Pancreas (tissue), 10 donors: ENCODE measurements around the gene INTS1. TPM values are rescaled to one million over a fixed set of nuclear protein-coding genes. Genes with fewer than 3 reads are reported as not detected.

Experiments
- ATAC-seq, 4 donors: fragments of 200-7000 bp; cut with Tn5 transposase; one replicate each; pipeline versions ENCODE4 v1.8.0 to v1.9.1; 2020; ENCODE audit warnings: mild to moderate bottlenecking in 4 of 4, moderate library complexity in 4 of 4
- DNase-seq, 6 donors: peaks; one replicate each; pipeline ENCODE4 v3.0.0-alpha.2; 2020
- FAIRE-seq: peaks from 2 replicates; lab custom pipeline; 2012; peaks lifted over from hg19 to GRCh38; lab: Jason Lieb, UNC
- H3K27ac ChIP-seq, 4 donors: fragments of 200-600 bp; sonication (generic); 1 replicate in 3 of 4; 2 replicates in 1 of 4; pipeline versions ENCODE4 v1.5.0 to v1.8.0; 2020
- H3K27me3 ChIP-seq, 4 donors: fragments of 200-600 bp; one replicate each; pipeline ENCODE4 v1.8.0; 2021
- H3K36me3 ChIP-seq, 3 donors: fragments of 200-600 bp; sonication (generic) in 1 of 3; one replicate each; pipeline versions ENCODE4 v1.5.0 to v1.8.0; 2020 to 2021
- H3K4me1 ChIP-seq, 3 donors: fragments of 200-600 bp; one replicate each; pipeline ENCODE4 v1.8.0; 2021
- H3K4me3 ChIP-seq, 4 donors: fragments of 200-600 bp; sonication (generic) in 2 of 4; one replicate each; pipeline versions ENCODE4 v1.5.0 to v1.8.0; 2020 to 2021
- H3K9me3 ChIP-seq, 4 donors: fragments of 200-600 bp; one replicate each; pipeline ENCODE4 v1.8.0; 2021
- WGBS, 2 donors: extraction: QIAGEN DNeasy Blood & Tissue Kit; methylation state at CpG; one replicate each; pipeline ENCODE4 v1.1.7; 2013; 5-methylcytosine and 5-hydroxymethylcytosine counted together
- intact Hi-C, 3 donors: fragments of 100-400 bp; cut with DNase I; formaldehyde crosslinking; loops; one replicate each; pipeline versions ENCODE4 v1.11.1 to v1.14.2; 2022
- polyA plus RNA-seq, 2 donors: library from polyadenylated mRNA; stranded (reverse); fragments of 200-250 nt; gene quantifications; one replicate each; pipeline ENCODE4 v1.2.3, GENCODE V29; 2013
- total RNA-seq, 6 donors: library from RNA; stranded (reverse); fragmentation: NEBNext Ultra II Directional in 4 of 6; extraction: Animal tissue kit (Norgen Biotek cat#: 25700) in 4 of 6; gene quantifications; one replicate each; pipeline versions ENCODE4 v1.2.1 to v1.2.4, GENCODE V29; 2021 to 2023
- TF ChIP-seq, protein P1 (sequence below), 4 donors: fragments of 200-600 bp; sonication (generic) in 3 of 4; IDR thresholded peaks; one replicate each; pipeline versions ENCODE4 v1.5.0 to v1.8.0; 2021; ENCODE audit warnings: antibody characterized with exemption in 4 of 4
- donor health status: healthy with polysubstance abuse.
- donor health status: DM: no; HTN: no; CAD: no; lungs with moderate emphysema.
- donor health status: DM: no; HTN: no; CAD: no.
- donor health status: control.
- donor health status: control.
- donor health status: Bipolar disorder and iron deficiency.
- donor health status: DM: yes; HTN: yes; CAD: no.
- donor health status: DM: no; HTN: no; CAD: no.
- donor health status: DM: no; HTN: no; CAD: no.
- donor health status: DM: yes; HTN: yes; CAD: no.

INTS1 gene
- total and polyA plus RNA-seq, 8 donors, result 45.0 to 166 (median 62.2) TPM

DNA sequence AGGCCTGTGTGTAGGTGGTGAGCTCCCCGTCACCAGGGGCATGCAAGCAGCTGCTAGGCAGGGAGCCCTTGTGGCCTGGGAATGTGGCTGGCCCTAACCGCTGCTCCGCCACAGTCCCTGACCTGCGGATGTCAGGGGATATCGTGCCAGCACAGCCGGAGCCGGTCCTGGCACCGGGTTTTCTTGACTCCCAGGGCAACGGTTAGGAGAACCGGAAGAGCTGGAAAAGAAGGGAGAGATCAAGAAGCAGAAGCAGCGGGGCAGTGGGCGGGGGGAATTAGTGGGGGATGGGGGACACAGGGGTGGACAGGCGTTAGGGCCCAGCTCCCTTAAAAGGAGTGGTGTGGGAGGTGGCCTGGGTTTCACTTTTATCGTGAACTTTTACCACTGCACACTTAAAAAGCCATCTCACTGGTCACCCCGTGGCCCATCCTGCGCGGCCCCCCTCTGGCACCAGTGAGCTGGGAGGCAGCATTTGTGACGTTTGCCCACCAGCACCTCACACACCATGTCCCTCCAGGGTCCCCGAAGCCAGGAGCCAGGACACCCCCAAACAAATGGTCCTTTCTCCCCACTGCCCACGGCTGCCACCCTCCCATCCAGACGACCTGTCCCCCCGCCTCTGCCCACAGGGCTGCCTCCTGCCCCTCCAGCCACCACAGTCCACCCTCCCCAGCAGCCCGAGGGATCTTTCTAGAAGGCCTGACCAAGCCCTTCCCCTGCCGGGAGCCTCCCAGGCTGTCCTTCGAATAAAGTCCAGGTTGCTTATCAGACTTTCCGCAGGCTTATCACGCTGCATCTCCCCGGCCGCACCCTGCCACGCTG lies 43.2 kb downstream of the INTS1 start:
- Histone ChIP-seq H3K9me3 (no peaks in the 10 kb centered on the region), H3K4me1 (peaks cover 5 to 24% (median 21%) of the 10 kb centered on the region in 3 donors), H3K27me3 (no peaks in the 10 kb centered on the region), H3K36me3 (no peaks in the 10 kb centered on the region), H3K27ac (peak overlapping the region; percentile 42 to 70 (median 60)), H3K4me3 (peak overlapping the region in 2 of 4 donors; percentile 45 to 78)
- peak in 5 of 6 donors; percentile 62 to 79 (median 75) for DNase-seq
- peak; percentile 11 to 24 (median 15) for ATAC-seq
- intact Hi-C loops, result no loop called here
- TF ChIP-seq, protein P1, sequence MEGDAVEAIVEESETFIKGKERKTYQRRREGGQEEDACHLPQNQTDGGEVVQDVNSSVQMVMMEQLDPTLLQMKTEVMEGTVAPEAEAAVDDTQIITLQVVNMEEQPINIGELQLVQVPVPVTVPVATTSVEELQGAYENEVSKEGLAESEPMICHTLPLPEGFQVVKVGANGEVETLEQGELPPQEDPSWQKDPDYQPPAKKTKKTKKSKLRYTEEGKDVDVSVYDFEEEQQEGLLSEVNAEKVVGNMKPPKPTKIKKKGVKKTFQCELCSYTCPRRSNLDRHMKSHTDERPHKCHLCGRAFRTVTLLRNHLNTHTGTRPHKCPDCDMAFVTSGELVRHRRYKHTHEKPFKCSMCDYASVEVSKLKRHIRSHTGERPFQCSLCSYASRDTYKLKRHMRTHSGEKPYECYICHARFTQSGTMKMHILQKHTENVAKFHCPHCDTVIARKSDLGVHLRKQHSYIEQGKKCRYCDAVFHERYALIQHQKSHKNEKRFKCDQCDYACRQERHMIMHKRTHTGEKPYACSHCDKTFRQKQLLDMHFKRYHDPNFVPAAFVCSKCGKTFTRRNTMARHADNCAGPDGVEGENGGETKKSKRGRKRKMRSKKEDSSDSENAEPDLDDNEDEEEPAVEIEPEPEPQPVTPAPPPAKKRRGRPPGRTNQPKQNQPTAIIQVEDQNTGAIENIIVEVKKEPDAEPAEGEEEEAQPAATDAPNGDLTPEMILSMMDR (IDR thresholded peaks at IDR 0.05), result no peak
- WGBS, 2 donors, result 8 to 10% methylated on average over 29 to 30 of the region's 30 CpGs
- no peak for FAIRE-seq

DNA sequence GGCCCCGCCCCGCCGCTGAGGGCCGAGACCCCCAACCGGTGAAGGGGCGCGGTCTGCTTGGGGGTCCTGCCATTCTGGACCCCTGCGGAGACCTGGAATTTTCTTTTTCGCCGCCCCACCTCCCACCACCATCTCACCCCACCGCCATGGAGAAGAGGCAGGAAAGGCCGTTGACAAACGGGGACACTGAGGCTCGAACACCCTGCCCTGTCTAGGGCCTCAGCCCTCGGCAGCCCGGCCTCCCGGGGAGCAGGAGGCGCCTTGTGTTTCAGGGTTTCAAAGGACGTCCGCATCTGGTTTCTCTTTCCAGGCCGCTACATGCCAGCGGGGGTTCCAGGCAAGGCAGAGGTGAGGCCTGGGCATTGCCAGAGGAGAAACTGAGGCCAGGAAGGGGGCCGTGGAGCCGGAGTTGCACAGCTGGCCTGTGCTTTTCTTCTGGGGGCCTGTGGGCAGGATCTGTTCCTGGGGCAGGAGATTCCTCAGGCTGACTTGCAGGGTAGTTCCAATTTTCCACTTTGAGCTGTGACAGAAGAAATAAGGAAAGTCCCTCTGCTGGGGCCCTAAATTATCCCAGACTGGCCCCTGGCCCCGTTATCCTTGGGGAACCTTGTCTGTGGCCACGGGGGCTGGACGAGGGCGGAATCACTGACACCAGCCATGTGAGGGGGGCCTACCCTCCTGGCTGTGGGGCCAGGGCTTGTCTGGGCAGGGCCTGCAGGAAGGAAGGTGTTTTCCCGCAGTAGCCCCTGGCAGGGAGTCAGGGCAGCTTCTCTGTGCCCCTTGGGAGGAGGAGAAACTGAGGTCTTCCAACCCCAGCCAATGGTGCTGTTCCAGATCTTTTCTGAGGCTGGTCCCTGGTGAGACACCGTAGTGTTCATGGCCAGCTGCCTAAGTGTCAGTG lies 44.0 kb downstream of the INTS1 start:
- Histone ChIP-seq H3K27ac (peak overlapping the region; percentile 42 to 70 (median 60)), H3K36me3 (no peaks in the 10 kb centered on the region), H3K4me3 (peak overlapping the region; percentile 23 to 78 (median 36)), H3K4me1 (peaks cover 5 to 29% (median 21%) of the 10 kb centered on the region in 3 donors), H3K9me3 (no peaks in the 10 kb centered on the region), H3K27me3 (no peaks in the 10 kb centered on the region)
- ATAC-seq, result no peak
- TF ChIP-seq, protein P1 (IDR thresholded peaks at IDR 0.05), result no peak
- 8 to 13% methylated on average over 24 to 30 of the region's 30 CpGs for WGBS, 2 donors
- FAIRE-seq, result no peak
- peak in 2 of 6 donors; percentile 49 to 67 for DNase-seq
- intact Hi-C loops, result no loop called here

DNA sequence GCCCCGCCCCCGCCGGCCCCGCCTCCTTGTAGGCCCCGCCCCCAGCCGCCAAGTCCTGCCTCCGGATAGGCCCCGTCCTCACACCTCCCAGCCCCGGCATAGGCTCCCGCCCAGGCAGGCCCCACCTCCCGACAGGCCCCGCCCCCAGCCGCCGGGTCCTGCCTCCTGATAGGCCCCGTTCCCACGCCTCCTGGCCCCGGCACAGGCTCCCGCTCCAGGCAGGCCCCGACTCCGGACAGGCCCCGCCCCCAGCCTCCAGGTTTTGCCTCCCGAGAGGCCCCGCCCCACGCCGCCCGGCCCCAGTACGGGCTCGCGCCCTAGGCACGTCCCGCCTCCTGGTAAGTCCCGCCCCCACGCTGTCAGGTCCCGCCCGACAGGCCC lies 44.7 kb downstream of the INTS1 start:
- Histone ChIP-seq H3K27me3 (no peaks in the 10 kb centered on the region), H3K4me1 (peaks cover 10 to 33% (median 21%) of the 10 kb centered on the region in 3 donors), H3K4me3 (peak overlapping the region; percentile 49 to 78 (median 75)), H3K27ac (peak overlapping the region in 1 of 4 donors; percentile 78), H3K36me3 (no peaks in the 10 kb centered on the region), H3K9me3 (no peaks in the 10 kb centered on the region)
- DNase-seq (peak; percentile 99 to 100 (median 100)), FAIRE-seq (no peak), ATAC-seq (peak; percentile 83 to 89 (median 84))
- WGBS, 2 donors, result 0 to 1% methylated on average over 15 to 35 of the region's 35 CpGs
- intact Hi-C loops, result no loop called here
- TF ChIP-seq, protein P1 (IDR thresholded peaks at IDR 0.05), result no peak

DNA sequence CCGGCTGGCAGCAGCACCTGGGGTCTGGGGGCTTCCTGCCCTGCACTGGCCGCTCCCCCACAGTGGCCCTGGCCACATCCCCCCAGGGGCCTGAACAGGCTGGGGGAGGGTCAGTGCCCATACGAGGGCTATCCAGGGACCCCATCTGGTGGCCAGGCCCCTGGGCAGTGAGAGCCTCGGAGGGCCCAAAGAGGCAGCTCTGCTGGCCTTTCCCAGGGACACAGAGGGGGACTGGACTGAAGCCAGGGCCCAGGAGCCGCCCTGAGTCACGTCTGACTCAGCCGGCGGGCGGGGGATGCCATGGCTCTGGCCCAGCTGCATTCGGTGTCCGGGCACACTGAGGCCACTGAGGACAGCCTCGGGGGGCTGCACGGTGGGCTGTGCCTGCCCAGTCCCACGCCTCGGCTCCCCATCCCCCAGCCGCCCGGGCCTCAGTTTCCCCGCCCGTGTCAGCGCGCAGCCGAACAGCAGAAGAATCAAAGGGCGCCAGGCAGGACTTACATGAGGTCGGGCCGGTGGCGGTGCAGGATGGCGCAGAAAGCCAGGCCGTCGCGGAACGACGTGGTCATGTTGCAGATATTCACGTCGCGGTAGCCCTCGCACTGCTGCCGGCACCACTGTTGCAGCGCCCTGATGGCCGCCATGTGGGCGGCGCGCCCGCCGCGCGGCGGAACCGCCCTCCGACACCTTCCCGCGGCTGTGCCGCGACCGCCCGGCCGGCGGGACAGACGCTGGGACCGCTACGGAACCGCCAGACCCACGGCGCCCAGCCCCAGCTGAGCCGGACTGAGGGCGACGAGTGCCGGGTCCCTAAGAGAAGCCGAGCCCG lies 45.3 kb downstream of the INTS1 start, which contains the start of gene MICALL2:
Gene MICALL2 (minus strand): TSS at position 788 of the 829 bp plus-strand sequence. CDS start 144 bp downstream, at position 644.
- DNase-seq (peak; percentile 78 to 94 (median 90)), FAIRE-seq (no peak), ATAC-seq (peak; percentile 15 to 50 (median 38))
- Histone ChIP-seq H3K27me3 (no peaks in the 10 kb centered on the region), H3K36me3 (no peaks in the 10 kb centered on the region), H3K27ac (peak within 1 kb of the TSS; percentile 50 to 78 (median 67)), H3K4me1 (peaks cover 10 to 36% (median 21%) of the 10 kb centered on the region in 3 donors), H3K9me3 (no peaks in the 10 kb centered on the region), H3K4me3 (peak within 1 kb of the TSS; percentile 49 to 78 (median 75))
- intact Hi-C loops, result no loop called here
- TF ChIP-seq, protein P1 (IDR thresholded peaks at IDR 0.05), result no peak
- WGBS, 2 donors, result 1% methylated on average over 49 to 69 of the region's 69 CpGs
